GM10266 (cell line): ENCODE data around the gene BCAR1.
"Not testable (repeated sequence)": the region's sequence is repeated elsewhere in the genome, so short reads cannot be mapped to it uniquely, and the experiment has no call there.

Experiments
- DNase-seq: peaks from one replicate; pipeline ENCODE4 v3.0.0; 2012; ENCODE audit errors: extremely low spot score
- TF ChIP-seq, protein P1 (sequence below): IDR thresholded peaks from 2 replicates; pipeline ENCODE4 v1.5.1; 2012; ENCODE audit warnings: mild to moderate bottlenecking, low read depth; ENCODE audit not compliant: control insufficient read depth, insufficient read depth; ENCODE audit errors: missing control alignments

Gene BCAR1

GRCh38 chr16:75209944-75210343 lies 41.5 kb downstream of the BCAR1 start:
- TF ChIP-seq, protein P1, sequence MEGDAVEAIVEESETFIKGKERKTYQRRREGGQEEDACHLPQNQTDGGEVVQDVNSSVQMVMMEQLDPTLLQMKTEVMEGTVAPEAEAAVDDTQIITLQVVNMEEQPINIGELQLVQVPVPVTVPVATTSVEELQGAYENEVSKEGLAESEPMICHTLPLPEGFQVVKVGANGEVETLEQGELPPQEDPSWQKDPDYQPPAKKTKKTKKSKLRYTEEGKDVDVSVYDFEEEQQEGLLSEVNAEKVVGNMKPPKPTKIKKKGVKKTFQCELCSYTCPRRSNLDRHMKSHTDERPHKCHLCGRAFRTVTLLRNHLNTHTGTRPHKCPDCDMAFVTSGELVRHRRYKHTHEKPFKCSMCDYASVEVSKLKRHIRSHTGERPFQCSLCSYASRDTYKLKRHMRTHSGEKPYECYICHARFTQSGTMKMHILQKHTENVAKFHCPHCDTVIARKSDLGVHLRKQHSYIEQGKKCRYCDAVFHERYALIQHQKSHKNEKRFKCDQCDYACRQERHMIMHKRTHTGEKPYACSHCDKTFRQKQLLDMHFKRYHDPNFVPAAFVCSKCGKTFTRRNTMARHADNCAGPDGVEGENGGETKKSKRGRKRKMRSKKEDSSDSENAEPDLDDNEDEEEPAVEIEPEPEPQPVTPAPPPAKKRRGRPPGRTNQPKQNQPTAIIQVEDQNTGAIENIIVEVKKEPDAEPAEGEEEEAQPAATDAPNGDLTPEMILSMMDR = no peak
- DNase-seq = no peak

GRCh38 chr16:75209514-75209913 lies 41.9 kb downstream of the BCAR1 start:
- not testable (repeated sequence) for DNase-seq

DNA sequence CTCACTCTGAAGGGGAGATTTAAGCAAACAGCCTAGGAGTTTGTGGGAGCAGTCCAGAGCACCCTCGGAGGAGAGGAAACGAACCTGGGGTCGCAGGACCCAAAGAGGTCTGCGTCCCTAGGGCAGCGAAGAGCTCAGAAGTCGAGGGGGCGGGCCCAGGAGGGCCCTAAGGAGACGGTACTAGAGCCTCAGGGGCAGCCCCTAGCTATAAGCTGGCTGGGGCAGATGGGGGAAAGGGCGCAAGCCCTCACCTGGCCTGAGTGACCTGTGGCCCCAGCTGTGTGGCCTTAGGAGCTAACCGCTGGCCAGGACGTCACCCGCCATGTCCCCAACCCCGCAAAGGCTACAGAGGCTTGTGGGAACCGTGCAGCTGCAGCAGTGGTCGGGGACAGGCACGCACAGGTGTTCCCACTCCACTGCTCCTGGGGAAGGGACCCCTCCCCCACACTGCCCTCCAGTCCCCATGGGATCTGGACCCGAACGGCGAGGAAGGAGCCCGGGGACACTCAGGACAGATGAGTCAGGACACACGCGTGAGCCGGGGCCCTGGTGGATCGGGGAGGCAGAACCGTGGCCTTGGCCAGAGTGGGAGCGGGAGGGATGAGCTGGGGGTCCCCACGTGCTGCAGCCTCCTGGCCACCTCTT lies 42.4 kb downstream of the BCAR1 start:
- TF ChIP-seq, protein P1 = no peak
- no peak for DNase-seq

GRCh38 chr16:75208242-75208825 lies 43.1 kb downstream of the BCAR1 start:
- DNase-seq = no peak
- TF ChIP-seq, protein P1 = no peak

GRCh38 chr16:75207831-75208230 lies 43.6 kb downstream of the BCAR1 start:
- TF ChIP-seq, protein P1 = no peak
- no peak for DNase-seq

DNA sequence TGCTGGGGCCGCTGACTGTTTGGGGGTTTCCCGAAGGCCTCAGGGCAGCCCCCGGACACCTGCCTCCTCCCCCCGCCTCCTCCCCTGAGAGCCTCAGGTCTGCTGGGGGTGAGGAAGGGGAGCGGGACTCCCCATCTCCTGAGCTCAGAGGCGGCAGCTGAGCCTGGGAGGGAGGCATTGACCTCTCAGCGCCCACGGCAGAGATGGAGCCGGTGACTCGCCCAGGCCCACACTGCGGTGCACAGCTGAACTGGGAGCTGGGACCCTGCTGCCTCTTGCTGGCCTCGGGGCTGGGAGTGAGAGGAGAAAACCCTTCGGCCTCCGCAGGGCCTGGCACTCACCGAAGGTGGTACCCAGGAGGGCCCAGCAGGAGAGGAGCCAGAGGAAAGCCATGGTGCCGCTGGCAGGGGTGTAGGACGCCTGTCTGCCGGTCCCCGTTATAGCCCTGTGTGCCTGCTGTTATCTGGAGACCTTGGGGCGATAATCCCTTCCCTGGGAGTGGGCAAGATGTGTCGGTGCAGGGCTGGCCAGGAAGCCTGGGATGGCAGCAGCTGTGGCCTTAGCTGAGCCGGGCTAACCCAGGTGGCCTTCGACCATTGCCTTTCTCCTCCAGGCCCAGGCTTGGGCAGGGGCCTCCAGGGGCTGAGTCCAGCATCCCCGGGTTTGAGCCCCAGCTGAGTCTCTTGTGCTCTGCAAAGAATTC lies 44.5 kb downstream of the BCAR1 start, which contains the start of gene CTRB2:
CTRB2 (minus strand) TSS at position 413 of the 703 bp plus-strand sequence; CDS start at position 393, 20 bp downstream.
- TF ChIP-seq, protein P1 = no peak
- DNase-seq = peak; percentile 56

DNA sequence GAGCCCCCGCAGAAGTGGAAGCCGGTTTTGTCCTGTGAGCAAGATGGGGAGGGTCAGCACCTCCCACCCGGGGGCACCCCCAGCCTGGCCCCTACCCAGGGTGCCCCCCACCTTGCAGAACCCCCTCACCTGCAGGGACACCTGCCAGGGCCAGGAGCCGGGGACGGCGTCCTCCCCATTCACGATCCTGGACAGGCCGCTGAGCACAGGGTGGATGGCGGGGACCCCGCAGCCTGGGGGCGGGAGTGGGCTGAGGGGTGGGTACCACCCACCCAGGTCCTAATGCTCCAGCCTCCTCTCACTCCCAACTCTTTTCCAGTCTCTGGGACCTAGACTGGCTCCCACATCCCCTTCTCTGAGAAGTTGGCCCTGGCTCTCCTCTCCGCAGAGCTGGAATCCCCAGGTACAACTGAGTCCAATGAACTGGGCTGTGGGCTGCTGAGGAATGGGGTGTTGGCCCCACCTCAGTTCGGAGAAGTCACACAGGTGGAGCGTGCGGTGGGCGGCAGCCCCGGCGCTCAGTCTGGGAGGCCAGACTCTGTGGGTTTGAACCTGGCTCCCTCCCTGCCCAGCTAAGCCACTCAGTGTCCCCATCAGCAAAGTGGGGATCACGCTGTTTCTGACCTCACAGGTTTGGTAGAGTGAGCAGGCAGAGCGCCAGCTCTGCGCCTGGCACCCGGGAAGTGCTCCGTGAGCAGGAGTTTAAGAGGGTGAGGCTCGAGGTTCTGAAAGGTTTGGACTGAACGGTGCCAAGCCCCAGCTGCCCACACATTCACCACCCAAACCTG lies 45.3 kb downstream of the BCAR1 start:
- DNase-seq = peak; percentile 50

DNA sequence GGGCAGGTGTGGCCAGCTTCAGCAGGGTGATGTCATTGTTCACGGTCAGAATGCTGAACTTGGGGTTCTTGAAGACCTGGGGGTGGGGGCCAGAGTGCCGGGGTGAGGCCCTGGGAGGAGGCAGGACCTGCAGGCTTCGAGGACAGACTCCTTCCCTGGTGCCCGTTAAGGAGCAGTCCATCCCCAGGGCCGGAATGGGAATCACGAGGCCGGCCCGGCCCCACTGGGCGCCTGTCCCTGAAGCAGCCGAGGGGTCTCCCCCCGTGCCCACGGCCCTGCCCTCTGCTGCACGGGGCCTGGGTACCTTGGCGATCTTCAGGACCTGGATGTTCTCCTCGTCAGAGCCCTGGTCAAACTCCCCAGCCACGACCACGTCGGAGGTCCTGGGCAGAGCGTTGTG lies 46.0 kb downstream of the BCAR1 start:
- DNase-seq = not testable (repeated sequence)

DNA sequence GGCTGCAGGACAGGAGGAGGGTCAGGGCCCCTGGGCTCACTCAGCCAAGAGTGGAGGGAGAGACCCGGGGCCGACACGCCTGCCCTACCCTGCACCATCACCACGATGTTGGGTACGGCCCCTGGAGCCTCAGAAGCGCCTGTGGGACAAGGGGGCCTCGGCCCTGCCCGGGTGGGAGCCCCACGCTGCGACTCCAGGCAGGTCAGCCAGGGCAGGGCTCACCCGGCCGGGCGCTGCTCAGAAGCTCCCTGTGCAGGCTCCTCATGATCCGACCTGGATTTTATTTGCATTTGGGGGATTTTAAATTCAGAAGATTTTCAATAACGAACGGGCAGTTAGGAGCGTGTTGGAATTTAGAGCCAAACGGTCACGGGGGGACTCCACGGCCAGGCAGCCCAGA lies 46.5 kb downstream of the BCAR1 start:
- DNase-seq = not testable (repeated sequence)
